ENCODE data around the gene GBP5.
"Not testable (repeated sequence)": the region's sequence is repeated elsewhere in the genome, so short reads cannot be mapped to it uniquely, and the experiment has no call there.

GBP5 gene

GRCh38 chr1:89279011-89279466 lies 6.4 kb upstream of the GBP5 start:
- DNase-seq, result peak; percentile 42

- DNase-seq, result peak; percentile 44
Measured at GRCh38 chr1:89277725-89278124, 5.1 kb upstream of the GBP5 start.

GRCh38 chr1:89276690-89277089 lies 4.0 kb upstream of the GBP5 start:
- DNase-seq, result no peak

GRCh38 chr1:89274411-89274857 lies 1.8 kb upstream of the GBP5 start:
- DNase-seq, result peak; percentile 5

GRCh38 chr1:89273324-89273778 lies 691 bp upstream of the GBP5 start:
- no peak for DNase-seq

GRCh38 chr1:89271341-89272015 lies 1.2 kb downstream of the GBP5 start:
- DNase-seq, result no peak

- no peak for DNase-seq
Measured at GRCh38 chr1:89270423-89270822, 2.2 kb downstream of the GBP5 start.

- no peak for DNase-seq
Measured at GRCh38 chr1:89269277-89269676, 3.4 kb downstream of the GBP5 start.

GRCh38 chr1:89262643-89263042 lies 10.0 kb downstream of the GBP5 start:
- DNase-seq, result no peak

GRCh38 chr1:89261926-89262515 lies 10.6 kb downstream of the GBP5 start:
- DNase-seq, result no peak

GRCh38 chr1:89260566-89261255 lies 11.9 kb downstream of the GBP5 start:
- DNase-seq, result no peak

- DNase-seq, result no peak
Measured at GRCh38 chr1:89260042-89260441, 12.6 kb downstream of the GBP5 start.

- peak; percentile 64 for DNase-seq
Measured at GRCh38 chr1:89259283-89259971, 13.2 kb downstream of the GBP5 start.

- no peak for DNase-seq
Measured at GRCh38 chr1:89257041-89257440, 15.6 kb downstream of the GBP5 start.

GRCh38 chr1:89255581-89255980 lies 17.1 kb downstream of the GBP5 start:
- not testable (repeated sequence) for DNase-seq

GRCh38 chr1:89254658-89255287 lies 17.9 kb downstream of the GBP5 start:
- no peak for DNase-seq

GRCh38 chr1:89243046-89243445 lies 29.6 kb downstream of the GBP5 start:
- DNase-seq, result no peak

Data from CD4-positive, alpha-beta T cell treated with Interleukin-6 for 4 hours (primary cell).